SH-SY5Y (cell line): Measurements from ENCODE around the gene TREML2.

Experiments used
- GATA2 ChIP-seq: IDR thresholded peaks from 2 replicates; pipeline ENCODE4 v1.6.1; 2011; ENCODE audit warnings: mild to moderate bottlenecking, low read depth, low read length
- GATA3 ChIP-seq: IDR thresholded peaks from 2 replicates; pipeline ENCODE4 v1.6.1; 2011; ENCODE audit warnings: low read depth, mild to moderate bottlenecking, low read length, moderate library complexity

TREML2 gene

GRCh38 chr6:41222045-41222444 lies 21.1 kb upstream of the TREML2 start:
- TF ChIP-seq GATA3 (no peak), GATA2 (no peak)

- TF ChIP-seq GATA2: no peak
Observed at GRCh38 chr6:41216616-41217015, 15.7 kb upstream of the TREML2 start.

- TF ChIP-seq GATA3 (no peak), GATA2 (no peak)
Observed at GRCh38 chr6:41215777-41216176, 14.8 kb upstream of the TREML2 start.

- no peak for TF ChIP-seq GATA2
Observed at GRCh38 chr6:41214559-41215238, 13.8 kb upstream of the TREML2 start.

DNA sequence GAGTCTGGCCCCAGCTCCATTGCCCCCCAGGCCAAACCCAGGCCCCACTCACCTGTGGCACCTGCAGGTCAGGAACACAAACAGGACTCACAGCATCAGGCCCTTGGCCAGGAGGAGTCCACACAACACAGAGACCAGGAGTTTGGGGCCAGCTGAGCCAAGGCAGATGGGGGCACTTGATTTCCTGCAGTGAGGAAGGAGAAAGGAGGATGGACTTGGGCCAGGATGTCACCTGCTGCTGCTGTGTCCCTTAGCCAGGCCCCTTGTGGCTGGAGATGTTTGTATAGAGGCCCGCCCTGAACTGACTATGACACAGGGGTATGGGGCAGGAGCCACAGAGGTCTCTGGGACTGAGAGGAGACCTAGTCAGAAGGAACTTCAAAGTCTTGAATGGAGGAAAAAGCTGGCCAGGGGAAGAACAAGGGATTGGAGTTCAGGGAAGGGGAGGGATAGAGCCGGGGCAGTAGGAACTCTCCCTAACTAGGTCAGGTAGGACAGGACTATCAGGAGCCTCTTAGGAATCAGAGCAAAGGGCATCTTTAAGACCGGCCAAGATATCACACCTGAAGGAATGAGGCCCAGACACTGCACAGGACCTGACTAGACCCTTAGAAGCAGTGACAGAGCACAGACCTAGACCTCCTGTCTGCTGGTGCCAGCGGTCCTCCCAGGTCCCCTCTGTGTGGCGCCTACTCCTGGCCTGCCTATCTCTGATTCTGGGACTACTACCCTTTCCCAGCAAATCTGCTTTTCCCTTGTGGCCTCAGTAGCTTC lies 8.8 kb upstream of the TREML2 start:
- TF ChIP-seq GATA2 (no peak), GATA3 (no peak)

DNA sequence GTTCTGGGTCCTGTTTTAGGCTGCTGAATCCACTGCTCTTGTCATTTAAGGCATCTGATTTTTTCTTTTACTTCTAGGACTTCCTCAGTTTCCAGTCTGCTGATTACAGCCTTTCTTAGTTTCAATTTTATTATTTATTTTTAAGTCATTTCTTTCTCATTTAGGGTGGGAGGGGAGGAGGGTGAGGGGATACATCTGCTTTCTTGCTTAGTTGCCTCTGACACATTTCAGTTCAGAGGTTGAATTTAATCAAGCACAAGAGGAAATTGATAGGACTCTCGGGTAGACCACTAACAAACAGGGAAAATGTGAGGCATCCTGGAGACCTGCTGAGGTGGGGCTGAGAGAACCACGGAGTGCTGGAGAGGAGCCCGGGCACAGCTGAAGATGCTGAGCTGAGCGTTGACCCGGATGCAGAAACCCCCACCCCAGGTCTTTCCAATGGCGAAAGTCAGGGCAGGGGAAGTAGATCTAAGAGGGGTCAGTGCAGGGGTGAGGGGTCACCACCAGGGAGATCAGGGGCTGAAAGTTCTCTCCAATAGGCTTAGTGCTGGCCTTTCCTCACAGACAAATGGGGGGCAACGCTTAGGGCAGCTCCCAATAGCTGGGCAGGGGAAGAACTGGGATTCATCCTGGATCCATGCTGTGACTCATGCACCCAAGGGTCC lies 7.6 kb upstream of the TREML2 start:
- TF ChIP-seq GATA2 (no peak), GATA3 (no peak)

DNA sequence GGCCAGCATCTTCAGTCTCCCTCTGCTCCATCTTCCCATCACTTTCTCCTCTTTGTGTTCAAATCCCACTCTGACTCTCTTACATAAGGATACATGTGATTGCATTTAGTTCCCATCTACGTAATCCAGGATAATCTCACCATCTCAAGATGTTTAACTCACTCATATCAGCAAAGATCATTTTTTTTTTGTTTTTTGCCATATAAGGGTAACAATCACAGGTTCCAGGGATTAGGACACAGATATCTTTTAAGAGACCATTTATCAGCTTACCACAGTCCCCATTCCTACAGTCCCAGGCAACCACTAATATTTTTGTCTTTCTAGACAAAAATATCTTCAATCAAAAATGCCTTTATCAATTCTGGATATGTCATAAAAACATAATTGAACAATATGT lies 3.2 kb upstream of the TREML2 start:
- no peak for TF ChIP-seq GATA2
- TF ChIP-seq GATA3: no peak

GRCh38 chr6:41201764-41202173 lies 820 bp upstream of the TREML2 start:
- no peak for TF ChIP-seq GATA2
- no peak for TF ChIP-seq GATA3

- TF ChIP-seq GATA3 (no peak), GATA2 (no peak)
Observed at GRCh38 chr6:41200296-41200900, 551 bp downstream of the TREML2 start.

GRCh38 chr6:41199552-41200246 lies 1.2 kb downstream of the TREML2 start:
- no peak for TF ChIP-seq GATA3

DNA sequence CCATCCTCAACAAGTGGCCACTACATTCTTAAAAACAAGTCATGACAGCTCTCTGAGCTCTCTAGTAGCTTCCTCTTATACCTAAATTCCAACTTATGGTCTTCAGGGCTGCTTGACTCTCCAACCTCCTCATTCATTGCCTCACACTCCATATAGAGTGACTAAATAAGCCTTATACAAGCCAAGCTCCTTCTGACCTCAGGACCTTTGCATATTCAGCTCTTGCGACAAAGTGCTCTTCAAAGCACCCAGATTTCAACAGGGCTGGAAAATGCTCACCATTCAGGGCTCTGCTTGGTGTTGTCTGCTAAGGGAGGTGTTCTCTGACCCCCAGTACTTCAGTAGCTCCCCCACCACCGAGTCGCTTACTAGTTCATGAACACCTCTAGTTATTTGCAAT lies 3.7 kb downstream of the TREML2 start:
- TF ChIP-seq GATA3: no peak
- no peak for TF ChIP-seq GATA2

DNA sequence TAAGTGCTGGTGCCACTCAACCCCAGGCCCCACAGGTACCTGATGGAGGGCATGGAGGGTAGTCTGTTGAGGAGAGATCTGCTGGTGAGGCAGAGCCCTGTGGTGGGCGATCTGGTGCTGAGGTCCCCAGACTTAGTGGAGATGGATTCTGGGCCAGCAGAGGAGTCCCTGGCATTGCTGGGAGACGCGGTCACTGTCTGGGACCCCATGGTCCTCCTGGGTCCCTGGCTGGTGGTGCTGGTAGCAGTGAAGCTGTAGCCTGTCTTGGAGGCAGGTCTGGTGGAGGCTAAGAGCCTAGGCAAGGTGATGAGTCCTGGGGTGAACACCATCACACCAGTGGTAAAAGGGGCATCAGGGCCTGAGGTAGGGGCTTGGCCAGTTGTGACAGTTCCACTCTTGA lies 6.6 kb downstream of the TREML2 start:
- TF ChIP-seq GATA3 (no peak), GATA2 (no peak)

DNA sequence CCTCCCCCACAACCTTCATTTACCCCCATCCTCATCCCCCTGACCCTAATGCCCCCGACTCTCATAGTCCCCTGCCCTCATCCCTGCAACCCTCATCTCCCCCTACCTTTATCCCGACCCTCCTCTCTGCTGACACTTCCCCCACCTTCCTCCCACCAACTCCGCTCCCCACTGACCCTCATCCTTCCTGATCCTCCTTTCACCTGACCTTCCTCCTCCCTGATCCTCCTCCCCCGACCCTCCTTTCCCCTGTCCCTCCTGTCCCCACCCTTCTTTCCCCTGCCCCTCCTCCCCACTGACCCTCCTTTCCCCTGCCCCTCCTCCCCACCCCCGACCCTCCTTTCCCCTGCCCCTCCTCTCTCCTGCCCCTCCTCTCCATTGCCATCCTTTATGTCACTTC lies 7.1 kb downstream of the TREML2 start:
- TF ChIP-seq GATA3: no peak
- no peak for TF ChIP-seq GATA2

- no peak for TF ChIP-seq GATA3
- no peak for TF ChIP-seq GATA2
Observed at GRCh38 chr6:41193171-41193734, 7.7 kb downstream of the TREML2 start.
